Neural crest cell (in vitro differentiated cells): ENCODE results near the gene RIBC2. TPM values are rescaled to one million over a fixed set of nuclear protein-coding genes. Genes with fewer than 3 reads are reported as not detected.
"Not testable (repeated sequence)": the region's sequence is repeated elsewhere in the genome, so short reads cannot be mapped to it uniquely, and the experiment has no call there.

Experiments
- DNase-seq: peaks from one replicate; pipeline ENCODE4 v3.0.0; 2021; ENCODE audit warnings: low read depth, mixed read lengths, low spot score
- H3K27ac Mint-ChIP-seq: one replicate; pipeline ENCODE4 v1.8.0; 2021; ENCODE audit warnings: mild to moderate bottlenecking, mixed read lengths; ENCODE audit not compliant: unreplicated experiment
- H3K27me3 Mint-ChIP-seq: 2 replicates; pipeline ENCODE4 v1.8.0; 2021; ENCODE audit warnings: low read depth, mild to moderate bottlenecking, mixed read lengths
- H3K36me3 Mint-ChIP-seq: 2 replicates; pipeline ENCODE4 v1.8.0; 2021; ENCODE audit warnings: low read depth, mild to moderate bottlenecking, mixed read lengths
- H3K4me1 Mint-ChIP-seq: 2 replicates; pipeline ENCODE4 v1.8.0; 2021; ENCODE audit warnings: mixed read lengths
- H3K4me3 Mint-ChIP-seq: one replicate; pipeline ENCODE4 v1.8.0; 2021; ENCODE audit warnings: mild to moderate bottlenecking, mixed read lengths
- H3K9me3 Mint-ChIP-seq: 2 replicates; pipeline ENCODE4 v1.8.0; 2021; ENCODE audit warnings: mixed read lengths
- CTCF ChIP-seq: fragments of 200-600 bp; sonication (generic); conservative IDR thresholded peaks from 2 replicates; pipeline ENCODE4 v1.5.0; 2021; ENCODE audit warnings: antibody characterized with exemption, mild to moderate bottlenecking
- long read RNA-seq: library from polyadenylated mRNA; unstranded; transcript quantifications from one replicate; pipeline ENCODE4 v2.0.0, GENCODE V29; 2020
- total RNA-seq: library from RNA; stranded (reverse); gene quantifications from 2 replicates; pipeline ENCODE4 v1.2.1, GENCODE V29; 2021

RIBC2 gene
- 7.6 and 8.7 TPM in 2 replicates for total RNA-seq
- long read RNA-seq, partial matches to known transcripts = 0 of 1 reads
- long read RNA-seq, other reads (novel, unspliced or antisense) = 1 of 1 reads

- H3K27ac Mint-ChIP-seq = peak within 1 kb of the TSS; percentile 98
- H3K27me3 Mint-ChIP-seq = peaks cover 4% of the 10 kb centered on the region
- TF ChIP-seq CTCF = peak; percentile 18
- peak; percentile 73 for DNase-seq
- H3K4me1 Mint-ChIP-seq = peaks cover 16% of the 10 kb centered on the region
- H3K9me3 Mint-ChIP-seq = peaks cover 3% of the 10 kb centered on the region
- H3K4me3 Mint-ChIP-seq = peak within 1 kb of the TSS; percentile 86
- peaks cover 14% of the 10 kb centered on the region for H3K36me3 Mint-ChIP-seq
Measured at GRCh38 chr22:45413368-45414211, at the start of gene RIBC2, which contains the start of gene SMC1B. RIBC2 (plus strand) TSS chr22:45413693; CDS start chr22:45413887, 194 bp downstream. SMC1B (minus strand) TSS chr22:45413599; CDS start chr22:45413567, 32 bp downstream.

- H3K4me3 Mint-ChIP-seq = no peak overlapping the region
- no peaks in the 10 kb centered on the region for H3K36me3 Mint-ChIP-seq
- peaks cover 6% of the 10 kb centered on the region for H3K9me3 Mint-ChIP-seq
- no peaks in the 10 kb centered on the region for H3K4me1 Mint-ChIP-seq
- DNase-seq = no peak
- H3K27me3 Mint-ChIP-seq = peaks cover 8% of the 10 kb centered on the region
- H3K27ac Mint-ChIP-seq = no peak overlapping the region
- no peak for TF ChIP-seq CTCF
Measured at GRCh38 chr22:45366713-45367112, 46.8 kb upstream of the RIBC2 start.

GRCh38 chr22:45373592-45373991 lies 39.9 kb upstream of the RIBC2 start:
- not testable (repeated sequence) for H3K36me3 Mint-ChIP-seq, H3K4me3 Mint-ChIP-seq, DNase-seq, H3K27ac Mint-ChIP-seq, H3K27me3 Mint-ChIP-seq, H3K4me1 Mint-ChIP-seq
- peaks cover 11% of the 10 kb centered on the region for H3K9me3 Mint-ChIP-seq

GRCh38 chr22:45376009-45376408 lies 37.5 kb upstream of the RIBC2 start:
- no peaks in the 10 kb centered on the region for H3K27me3 Mint-ChIP-seq
- no peaks in the 10 kb centered on the region for H3K4me1 Mint-ChIP-seq
- no peak for DNase-seq
- peaks cover 9% of the 10 kb centered on the region for H3K36me3 Mint-ChIP-seq
- H3K4me3 Mint-ChIP-seq = no peak overlapping the region
- H3K27ac Mint-ChIP-seq = no peak overlapping the region
- H3K9me3 Mint-ChIP-seq = peaks cover 11% of the 10 kb centered on the region
- TF ChIP-seq CTCF = no peak

- Mint-ChIP-seq H3K4me3 (no peak overlapping the region), H3K9me3 (peaks cover 11% of the 10 kb centered on the region), H3K27me3 (no peaks in the 10 kb centered on the region), H3K36me3 (peaks cover 9% of the 10 kb centered on the region), H3K4me1 (no peaks in the 10 kb centered on the region), H3K27ac (no peak overlapping the region)
- TF ChIP-seq CTCF = no peak
- no peak for DNase-seq
Measured at GRCh38 chr22:45376703-45377102, 36.8 kb upstream of the RIBC2 start.

- H3K27ac Mint-ChIP-seq = no peak overlapping the region
Measured at GRCh38 chr22:45381348-45381747, 32.1 kb upstream of the RIBC2 start.

More at GRCh38 chr22:45381348-45381747, 32.1 kb upstream of the RIBC2 start:
- no peaks in the 10 kb centered on the region for H3K4me1 Mint-ChIP-seq
- no peak overlapping the region for H3K4me3 Mint-ChIP-seq
- no peaks in the 10 kb centered on the region for H3K36me3 Mint-ChIP-seq
- no peaks in the 10 kb centered on the region for H3K27me3 Mint-ChIP-seq
- TF ChIP-seq CTCF = no peak
- H3K9me3 Mint-ChIP-seq = no peaks in the 10 kb centered on the region
- no peak for DNase-seq
